Keratinocyte (primary cell): ENCODE results near the gene KLHL5.

Experiments
- CTCF ChIP-seq, 3 experiments: IDR thresholded peaks in 1 of 3; conservative IDR thresholded peaks in 1 of 3; optimal IDR thresholded peaks in 1 of 3; 2 replicates in 2 of 3; 3 replicates in 1 of 3; pipeline versions ENCODE3 to v1.5.1; 2011; ENCODE audit warnings: low read length in 3 of 3, mild to moderate bottlenecking in 3 of 3, moderate library complexity in 2 of 3, control low read depth in 1 of 3, inconsistent platforms in 1 of 3; ENCODE audit not compliant: insufficient read depth in 2 of 3; ENCODE audit errors: extremely low read depth in 1 of 3
- EZH2 ChIP-seq: IDR thresholded peaks from one replicate; pipeline ENCODE4 v1.6.1; 2012; ENCODE audit warnings: inconsistent platforms, mild to moderate bottlenecking, low read length, moderate library complexity

GRCh38 chr4:39097290-39097689, 35.3 kb downstream of the KLHL5 start:
- TF ChIP-seq CTCF (optimal IDR thresholded peaks at IDR 0.05 in 1 of 3, IDR thresholded peaks at IDR 0.05 in 1 of 3, conservative IDR thresholded peaks at IDR 0.05 in 1 of 3; ENCODE audit: extremely low read depth in 1 of 3, insufficient read depth in 2 of 3, low read length in 3 of 3) (no peak), EZH2 (no peak)
